SK-N-MC (cell line): ENCODE results near the gene CHN1.

Experiments used
- EZH2 ChIP-seq: fragments of 200-600 bp; sonication (generic); IDR thresholded peaks from one replicate; pipeline ENCODE4 v1.6.1; 2017; ENCODE audit warnings: antibody characterized with exemption
- POLR2AphosphoS5 ChIP-seq: IDR thresholded peaks from 2 replicates; pipeline ENCODE4 v1.6.1; 2012; ENCODE audit warnings: mild to moderate bottlenecking, low read depth, low read length, borderline replicate concordance

GRCh38 chr2:174977364-174977763 lies 27.8 kb downstream of the CHN1 start:
- TF ChIP-seq POLR2AphosphoS5 (no peak), EZH2 (no peak)
